OCI-M2 (cell line): ENCODE results near the gene PRKCB.
A peak's percentile ranks its signal among the peaks of the same experiment; 100 is the strongest.

ENCODE experiments used
- DNase-seq: peaks from one replicate; lab custom pipeline; 2025; ENCODE audit not compliant: unreplicated experiment; lab: John Stamatoyannopoulos, UW

Gene PRKCB

DNA sequence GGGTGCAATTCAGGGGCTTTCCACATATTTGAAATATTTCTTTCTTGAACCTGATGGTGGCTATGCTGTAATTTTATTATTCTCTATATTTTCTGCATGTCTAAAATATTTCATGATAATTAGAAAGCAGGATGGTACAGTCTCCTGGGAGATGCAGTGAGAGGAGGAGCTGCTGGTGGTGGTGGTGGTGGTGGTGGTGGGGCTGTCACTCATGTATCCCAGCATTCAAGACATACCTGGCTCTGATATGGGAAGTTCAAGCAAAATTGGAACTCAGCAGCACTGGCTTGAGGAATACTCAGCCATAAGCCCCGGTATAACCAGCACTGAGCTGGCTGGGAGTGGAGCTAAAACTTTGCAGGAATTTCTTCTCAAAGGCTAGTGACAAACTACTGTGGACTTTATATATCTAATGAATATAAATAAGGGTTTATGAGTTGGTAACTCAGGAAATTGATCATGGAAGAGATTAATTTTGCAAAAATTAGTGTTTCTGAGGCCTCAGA, 200.3 kb downstream of the PRKCB start:
- no peak for DNase-seq

DNA sequence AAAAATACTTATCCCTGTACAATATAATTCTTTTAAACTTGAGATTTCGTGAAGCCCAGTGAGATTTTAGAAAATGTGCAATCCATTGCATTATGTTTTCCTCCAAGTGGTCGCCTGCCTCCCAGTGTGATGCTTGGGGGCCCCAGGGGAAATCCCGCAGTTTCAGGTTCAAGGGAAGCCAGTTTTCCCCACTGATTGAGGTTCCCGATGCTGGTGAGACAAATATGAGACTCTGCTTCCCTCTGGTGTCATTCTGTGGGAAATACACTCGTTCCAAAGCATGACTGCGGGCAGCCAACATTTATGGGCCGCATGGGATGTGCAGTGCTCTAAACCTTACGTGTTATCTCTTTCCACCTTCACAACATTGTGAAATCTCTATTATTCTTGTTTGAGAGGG, 200.8 kb downstream of the PRKCB start:
- no peak for DNase-seq

DNA sequence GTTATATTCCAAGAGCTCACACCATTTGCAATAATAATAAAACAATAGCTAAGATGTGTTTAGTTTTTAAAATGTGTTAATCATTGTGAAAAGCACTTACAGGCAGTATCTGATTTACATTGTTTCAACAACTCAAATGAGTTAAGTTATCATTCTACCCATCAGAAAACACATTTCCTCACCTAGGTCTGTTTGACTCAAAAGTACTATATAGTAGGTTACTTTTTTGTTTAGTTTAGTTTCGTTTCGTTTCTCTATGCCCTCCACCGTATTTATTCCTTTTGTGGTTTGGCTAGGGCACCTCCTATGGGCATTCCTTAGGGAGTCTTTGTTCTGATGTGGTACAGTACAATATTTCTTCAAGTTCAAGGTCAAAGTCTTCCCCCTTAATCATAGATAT, 201.6 kb downstream of the PRKCB start:
- DNase-seq = no peak

DNA sequence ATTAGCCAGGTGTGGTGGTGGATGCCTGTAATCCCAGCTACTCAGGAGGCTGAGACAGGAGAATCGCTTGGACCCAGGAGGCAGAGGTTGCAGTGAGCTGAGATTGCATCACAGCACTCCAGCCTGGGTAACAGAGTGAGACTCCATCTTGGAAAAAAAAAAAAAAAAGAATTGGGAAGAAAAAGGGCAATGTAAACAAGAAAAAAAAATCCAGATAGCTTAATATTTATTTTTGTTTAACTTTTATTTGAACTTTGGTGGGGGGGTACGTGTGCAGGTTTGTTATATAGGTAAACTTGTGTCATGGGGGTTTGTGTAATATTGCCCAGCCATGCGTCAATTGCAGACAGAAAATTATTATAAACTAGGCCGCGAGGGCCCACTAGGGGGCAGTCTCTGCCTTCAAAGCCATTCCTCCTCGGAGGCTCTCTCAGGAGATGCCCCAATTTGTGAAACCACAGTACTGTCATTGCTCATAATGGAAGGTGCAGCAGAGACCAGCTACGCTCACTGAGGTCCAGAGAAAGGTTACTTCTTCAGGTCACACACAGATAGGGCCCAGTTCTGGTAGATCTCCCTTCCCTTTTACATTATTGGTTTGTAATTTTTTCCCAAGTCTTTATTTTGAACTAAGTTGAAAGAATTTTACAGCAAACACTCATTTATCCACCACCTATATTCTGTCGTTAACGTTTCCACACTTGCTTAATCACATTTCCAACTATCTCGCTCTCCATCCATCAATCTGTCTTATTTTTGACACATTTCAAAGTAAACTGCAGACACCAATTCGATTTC, 206.2 kb downstream of the PRKCB start:
- peak; percentile 21 for DNase-seq

DNA sequence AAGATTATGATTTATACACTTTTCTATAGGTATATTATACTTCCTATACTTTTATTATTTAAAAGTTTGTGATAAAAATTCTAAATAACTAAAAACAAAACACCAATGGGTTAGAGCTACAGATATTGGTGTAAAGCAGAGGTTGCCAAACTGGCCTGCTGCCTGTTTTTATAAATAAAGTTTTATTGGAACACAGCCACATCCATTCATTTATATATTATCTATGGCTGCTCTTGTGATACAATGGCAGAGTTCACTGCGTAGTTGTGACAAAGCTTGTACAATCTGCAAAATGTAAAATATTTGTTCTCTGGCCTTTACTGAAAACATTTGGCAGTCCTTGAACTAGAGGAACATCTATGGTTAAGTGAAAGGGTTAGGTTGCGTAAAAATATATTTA, 208.7 kb downstream of the PRKCB start:
- DNase-seq = no peak

DNA sequence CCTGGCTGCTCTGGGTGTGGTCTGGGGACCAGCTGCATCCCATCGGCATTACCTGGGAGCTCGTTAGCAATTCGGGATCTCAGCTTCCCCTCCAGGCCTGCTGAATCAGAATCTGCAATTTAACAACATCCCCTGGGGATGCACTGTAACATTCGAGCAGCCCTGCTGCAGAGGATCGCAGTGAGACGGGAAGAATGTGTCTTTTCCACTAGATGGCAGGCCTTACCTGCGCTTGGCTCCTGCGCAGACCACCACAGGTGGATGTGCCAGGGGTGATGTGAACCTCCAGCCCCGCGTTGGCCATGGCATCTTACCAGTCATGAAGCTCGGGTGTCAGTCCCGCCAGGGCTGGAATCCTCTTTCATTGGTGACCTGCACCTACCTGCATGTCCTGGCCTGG, 209.9 kb downstream of the PRKCB start:
- no peak for DNase-seq

DNA sequence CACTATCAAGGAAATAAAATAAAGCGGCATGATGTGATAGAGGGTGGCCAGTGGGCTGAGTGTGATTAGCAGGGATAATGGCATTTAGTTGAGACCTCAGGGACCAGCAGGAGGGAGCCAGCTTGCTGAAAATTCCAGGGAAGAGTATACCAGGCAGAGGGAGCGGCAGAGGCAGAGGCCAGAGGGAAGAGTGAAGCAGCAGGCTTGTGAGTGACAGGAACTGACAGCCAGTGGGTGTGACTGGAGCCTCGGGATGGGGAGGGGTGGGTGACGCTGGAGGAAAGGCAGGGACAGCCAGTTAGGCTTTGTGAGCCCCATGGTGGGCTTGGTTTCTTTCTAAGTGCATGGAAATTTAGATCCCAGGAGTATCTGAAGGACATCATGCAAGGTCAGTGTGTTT, 210.7 kb downstream of the PRKCB start:
- no peak for DNase-seq

DNA sequence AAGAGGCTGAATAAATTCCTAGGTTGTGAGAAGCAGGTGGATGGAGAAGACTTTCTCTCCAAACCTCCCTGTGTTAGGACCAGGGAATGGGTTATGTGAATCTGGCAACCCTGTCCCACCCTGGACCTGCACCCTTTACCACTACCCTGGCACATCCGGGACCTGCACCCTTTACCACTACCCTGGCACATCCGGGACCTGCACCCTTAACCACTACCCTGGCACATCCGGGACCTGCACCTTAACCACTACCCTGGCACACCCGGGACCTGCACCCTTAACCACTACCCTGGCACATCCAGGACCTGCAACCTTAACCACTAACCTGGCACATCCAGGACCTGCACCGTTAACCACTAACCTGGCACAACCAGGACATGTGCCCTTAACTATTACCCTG, 213.3 kb downstream of the PRKCB start:
- no peak for DNase-seq

DNA sequence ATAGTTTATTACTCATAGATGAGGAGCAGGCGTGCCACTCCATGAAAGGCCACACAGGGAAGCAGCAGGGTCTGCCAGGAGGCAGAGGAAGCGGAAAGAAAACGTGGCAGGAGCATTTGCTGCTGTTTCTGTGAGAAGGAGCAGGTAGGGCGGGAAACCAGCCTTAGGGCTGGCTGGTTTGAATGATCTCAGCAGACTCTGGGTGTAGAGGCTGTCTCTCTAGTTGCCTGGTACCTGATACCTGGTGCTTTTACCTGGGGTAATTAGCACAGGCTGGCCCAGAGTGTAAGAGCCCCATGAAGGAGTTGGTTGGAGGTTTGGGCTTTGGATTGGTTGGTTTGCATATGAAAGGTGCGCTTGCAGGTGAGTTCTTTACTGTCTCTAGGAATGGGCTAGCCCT, 215.3 kb downstream of the PRKCB start:
- no peak for DNase-seq

DNA sequence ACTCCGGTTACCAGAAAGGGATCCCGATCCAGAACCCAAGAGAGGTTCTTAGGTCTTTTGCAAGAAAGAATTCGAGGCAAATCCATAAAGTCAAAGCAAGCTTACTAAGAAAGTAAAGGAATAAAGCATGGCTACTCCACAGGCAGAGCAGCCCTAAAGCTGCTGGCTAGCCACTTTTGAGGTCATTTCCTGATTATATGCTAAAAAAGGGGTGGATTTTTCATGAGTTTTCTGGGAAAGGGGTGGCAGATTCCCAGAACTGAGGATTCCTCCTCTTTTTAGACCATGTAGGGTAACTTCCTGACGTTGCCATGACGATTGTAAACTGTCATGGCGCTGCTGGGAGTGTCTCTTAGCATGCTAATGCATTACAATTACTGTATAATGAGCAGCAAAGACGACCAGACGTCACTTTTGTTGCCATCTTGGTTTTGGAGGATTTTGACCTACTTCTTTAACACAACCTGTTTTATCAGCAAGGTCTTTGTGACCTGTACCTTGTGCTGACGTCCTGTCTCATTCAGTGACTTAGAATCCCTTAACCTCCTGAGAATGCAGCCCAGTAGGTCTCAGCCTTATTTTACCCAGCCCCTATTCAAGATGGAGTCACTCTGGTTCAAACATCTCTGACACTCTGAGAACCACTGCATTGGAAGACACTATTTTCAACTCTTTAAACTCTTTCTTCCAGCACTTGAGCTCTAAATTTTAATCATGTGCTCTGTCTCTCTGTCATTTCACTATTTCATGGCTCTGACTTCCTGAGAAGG, 216.7 kb downstream of the PRKCB start:
- DNase-seq = no peak

DNA sequence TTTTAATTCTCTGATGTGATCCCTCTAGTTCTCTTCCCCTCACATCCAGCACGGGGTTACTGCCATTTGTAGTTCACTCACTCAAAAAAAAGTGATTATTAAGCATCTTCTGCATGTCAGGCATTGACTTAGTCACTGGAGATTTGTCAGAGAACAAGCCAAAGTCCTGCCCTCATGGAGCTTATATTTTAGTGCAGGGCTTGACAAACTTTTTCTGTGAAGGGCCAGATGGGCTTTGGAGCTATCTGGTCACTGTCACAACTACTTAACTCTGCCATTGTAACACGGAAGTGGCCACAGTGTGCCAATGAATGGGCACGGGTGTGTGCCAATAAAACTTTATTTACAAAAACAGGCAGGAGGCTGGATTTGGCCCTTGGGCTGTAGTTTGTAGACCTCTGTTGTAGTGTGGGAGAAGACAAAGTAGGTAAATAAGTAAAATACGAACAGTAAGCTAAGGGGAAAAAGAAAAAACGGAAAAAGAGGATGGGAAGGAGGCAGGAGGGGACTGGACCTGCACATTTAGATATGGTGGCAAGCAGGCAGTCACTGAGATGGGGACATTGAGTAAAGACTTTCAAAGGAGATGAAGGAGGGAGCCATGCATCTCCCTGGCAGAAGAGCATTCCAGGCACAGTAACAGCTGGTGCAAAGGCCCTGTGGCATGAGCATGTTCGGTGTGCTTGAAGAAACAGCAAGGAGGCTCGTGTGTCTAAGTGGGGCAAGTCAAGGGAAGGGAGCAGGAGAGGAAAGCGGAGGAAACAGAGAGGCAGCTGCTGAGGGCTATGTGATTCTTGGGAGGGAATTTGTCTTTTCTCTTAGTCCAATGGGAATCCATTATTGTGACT, 217.5 kb downstream of the PRKCB start:
- no peak for DNase-seq

DNA sequence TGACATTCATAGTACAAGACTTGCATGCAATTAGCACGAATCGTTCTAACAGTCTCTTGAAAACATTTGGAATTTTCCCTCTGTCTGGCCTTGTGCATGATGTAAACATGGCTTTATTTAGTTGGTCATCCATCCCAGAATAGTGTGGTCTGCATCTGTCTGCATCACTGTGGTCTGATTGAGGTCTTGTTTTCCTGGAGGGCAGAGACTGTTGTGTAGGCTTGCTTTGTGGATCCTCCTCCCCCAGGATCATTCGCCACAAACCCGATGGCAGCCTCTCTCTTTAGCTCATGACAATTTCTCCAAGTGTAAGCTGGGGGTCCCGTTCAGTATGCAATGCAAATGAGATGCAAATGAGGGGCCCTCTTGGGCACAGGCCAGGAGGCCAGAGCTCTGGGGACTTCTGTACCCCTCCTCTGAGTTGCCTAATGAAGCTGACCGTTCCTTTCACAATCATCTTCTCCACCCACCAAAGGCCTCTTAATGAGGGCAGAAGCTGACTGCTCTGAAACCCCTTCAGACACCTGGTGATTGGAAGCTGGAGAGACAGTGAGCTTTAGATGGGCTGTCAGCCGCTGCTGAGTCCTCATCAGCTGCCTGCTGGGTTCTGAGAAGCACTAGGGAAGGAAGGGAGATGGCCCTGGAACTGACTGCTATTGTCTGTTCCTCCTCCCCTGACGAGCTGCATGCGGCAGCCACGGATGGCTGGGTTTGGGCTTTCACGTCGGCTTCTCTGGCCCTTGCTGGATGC, 219.1 kb downstream of the PRKCB start:
- DNase-seq = no peak

DNA sequence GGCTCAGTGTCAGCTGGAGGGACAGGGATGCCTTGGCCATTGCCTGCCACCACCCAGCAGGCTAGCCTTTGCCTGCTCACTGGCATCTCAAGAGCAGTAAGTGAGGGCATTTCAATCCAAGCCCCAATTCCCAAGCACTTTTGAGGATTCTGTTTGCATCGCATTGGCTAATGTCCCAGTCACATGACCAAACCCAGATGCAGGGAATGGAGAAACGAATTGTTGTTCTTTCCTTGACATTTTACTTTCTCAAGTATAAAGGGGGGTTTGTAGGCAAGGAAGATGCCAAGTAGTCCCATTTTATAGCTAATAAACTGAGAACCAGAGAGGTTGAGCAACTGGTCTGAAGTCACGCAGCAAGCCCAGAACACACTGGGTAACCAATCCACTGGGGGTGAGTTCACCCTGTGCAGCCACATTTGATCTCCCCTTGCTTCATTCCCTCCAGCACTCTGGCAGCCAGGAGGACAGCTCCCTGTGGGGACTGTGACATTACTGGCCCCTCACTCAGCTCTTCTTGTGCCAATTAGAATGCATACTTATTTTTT, 226.6 kb downstream of the PRKCB start:
- DNase-seq = no peak

DNA sequence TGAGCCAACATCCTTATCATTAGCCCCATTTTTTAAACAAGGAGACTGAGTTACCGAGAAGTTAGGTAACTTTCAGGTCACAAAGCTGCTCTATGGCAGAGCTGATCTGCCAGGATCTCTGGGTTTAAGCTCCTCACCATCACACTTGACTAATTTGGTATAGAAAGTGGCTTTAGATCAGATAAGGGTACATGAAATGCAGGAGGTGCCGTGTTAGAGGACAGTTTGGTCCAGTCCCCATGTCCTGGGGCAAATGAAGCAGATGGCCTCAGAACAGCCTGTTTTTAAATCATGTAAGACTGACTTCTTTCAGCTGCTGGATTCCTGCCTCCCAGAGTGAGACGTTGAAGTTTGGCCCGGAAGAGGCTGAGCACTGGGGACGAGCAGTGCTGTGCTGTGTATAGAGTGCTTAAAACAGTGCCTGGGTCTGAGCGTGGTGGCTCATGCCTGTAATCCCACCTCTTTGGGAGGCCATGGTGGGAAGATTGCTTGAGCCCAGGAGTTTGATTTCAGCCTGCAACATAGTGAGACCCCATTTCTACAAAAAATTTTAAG, 233.3 kb downstream of the PRKCB start:
- DNase-seq = no peak

DNA sequence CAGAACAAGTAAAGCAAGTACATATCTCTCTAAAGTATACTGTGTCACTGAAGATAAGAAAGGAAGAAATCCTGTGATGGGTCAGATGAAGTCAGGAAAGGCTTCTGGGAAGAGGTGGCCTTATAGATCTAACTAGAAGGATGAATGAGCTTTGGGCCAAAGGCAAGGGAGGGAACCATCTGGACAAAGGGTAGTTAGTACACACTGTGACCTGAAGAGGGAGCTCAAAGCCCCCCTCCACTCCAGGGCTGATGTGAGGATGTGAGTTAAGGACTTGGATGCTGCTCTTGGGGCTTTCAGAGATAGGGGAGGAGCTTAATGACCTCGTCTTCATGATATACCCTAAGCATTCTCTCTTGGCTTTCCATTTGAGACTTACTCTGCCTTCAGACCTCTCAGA, 235.1 kb downstream of the PRKCB start:
- no peak for DNase-seq

DNA sequence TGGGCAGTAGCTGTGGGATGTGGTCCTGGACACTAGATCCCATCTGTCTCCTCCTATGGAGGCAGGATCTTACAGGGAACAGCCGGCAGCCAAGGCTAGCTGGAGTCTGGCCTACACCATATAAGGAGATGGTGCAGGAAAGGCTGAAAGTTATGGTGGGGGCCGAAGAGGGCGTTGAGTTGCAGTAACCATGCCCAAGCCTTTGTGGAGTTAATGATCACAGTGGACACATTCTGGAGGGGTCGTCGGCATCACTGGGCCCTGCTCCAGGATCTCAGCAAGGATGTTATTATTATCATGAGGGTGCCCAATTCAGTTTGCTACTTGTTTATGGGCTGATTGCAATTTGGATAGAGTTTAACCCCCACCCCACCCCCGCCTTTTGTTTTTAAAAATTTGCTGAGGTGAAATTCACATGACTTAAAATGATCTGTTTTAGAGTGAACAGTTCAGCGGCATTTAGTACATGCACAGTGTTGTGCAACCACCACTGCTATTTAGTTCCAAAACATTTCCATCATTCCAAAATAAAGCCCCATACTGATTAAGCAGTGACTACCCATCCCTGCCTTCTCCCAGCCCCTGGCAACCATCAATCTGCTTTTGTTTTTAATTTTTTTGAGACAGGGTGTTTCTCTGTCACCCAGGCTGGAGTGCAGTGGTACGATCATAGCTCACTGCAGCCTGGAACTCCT, 236.0 kb downstream of the PRKCB start:
- no peak for DNase-seq

DNA sequence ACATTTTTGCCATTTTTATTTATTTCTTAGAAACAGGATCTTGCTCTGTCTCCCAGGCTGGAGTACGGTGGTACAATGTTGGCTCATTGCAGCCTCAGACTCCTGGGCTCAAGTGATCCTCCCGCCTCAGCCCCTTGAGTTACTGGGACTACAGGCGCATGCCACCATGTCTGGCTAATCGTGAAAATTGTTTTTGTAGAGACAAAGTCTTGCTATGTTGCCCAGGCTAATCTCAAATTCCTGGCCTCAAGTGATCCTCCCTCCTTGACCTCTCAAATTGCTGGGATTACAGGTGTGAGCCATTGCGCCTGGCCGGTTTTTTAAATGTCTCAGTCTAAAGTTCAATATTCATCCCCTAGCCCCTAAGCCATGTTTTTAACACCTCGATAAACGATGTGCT, 237.5 kb downstream of the PRKCB start:
- DNase-seq = no peak

DNA sequence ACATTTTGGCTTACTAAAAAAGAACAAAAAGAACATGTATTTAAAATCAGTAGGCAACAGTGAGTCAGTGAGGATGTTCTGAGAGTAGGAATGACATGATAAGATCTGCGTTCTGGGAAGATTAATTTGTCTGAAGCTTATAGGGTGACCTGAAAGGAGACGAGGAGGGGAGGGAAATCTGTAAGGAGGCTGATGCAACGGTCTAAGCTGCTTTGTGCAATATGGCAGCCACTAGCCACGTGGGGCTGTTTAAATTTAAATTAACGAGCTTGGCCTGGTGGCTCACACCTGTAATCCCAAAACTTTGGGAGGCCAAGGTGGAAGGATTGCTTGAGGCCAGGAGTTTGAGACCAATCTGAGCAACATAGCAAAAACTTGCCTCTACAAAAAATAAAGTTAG, 238.8 kb downstream of the PRKCB start:
- no peak for DNase-seq

DNA sequence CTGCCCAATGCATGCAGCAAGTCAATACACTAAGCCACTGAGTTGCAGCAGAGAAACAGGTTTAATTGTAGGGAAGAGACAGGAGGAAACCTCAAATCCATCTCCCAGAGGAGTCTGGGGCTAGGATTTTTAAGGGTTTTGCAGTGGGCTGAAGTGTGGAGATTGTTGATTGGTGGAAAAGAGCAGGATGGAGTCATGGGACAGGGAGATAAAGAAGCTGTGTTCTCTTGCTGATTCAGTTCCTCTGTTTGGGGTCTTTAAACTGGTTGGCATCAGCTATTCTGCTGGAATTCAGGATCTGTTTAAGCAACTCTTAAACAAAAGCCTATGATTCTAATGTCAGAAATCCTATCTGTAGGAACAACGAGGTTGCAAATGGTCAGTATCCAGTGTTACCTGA, 239.5 kb downstream of the PRKCB start:
- no peak for DNase-seq
